GM15510 (cell line): ENCODE data around the gene SDK1.

Experiments
- POLR2A ChIP-seq: IDR thresholded peaks from 3 replicates; pipeline ENCODE4 v1.6.1; 2011; ENCODE audit warnings: borderline replicate concordance; ENCODE audit not compliant: insufficient read length; ENCODE audit errors: extremely low read depth

Gene SDK1

GRCh38 chr7:3607847-3608246, 306.8 kb downstream of the SDK1 start:
- TF ChIP-seq POLR2A, result no peak

DNA sequence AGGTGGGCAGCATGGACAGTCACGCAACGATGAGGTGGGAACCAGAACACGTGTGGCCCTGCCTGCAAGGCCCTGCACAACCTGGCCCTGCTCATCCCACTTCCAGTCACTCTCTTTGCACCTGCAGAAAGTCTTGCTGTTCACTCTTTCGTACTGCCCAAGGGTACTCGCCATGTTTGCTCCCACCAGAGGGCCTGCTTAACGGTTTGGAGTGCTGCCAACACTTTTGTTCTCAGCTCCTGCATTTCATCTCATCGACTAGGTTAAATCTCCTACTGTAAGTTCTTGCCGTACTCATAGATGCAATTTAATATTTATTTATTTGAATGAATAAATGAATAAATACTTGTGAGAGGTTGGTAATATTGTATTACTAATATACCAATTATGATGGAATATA, 315.3 kb downstream of the SDK1 start:
- no peak for TF ChIP-seq POLR2A

DNA sequence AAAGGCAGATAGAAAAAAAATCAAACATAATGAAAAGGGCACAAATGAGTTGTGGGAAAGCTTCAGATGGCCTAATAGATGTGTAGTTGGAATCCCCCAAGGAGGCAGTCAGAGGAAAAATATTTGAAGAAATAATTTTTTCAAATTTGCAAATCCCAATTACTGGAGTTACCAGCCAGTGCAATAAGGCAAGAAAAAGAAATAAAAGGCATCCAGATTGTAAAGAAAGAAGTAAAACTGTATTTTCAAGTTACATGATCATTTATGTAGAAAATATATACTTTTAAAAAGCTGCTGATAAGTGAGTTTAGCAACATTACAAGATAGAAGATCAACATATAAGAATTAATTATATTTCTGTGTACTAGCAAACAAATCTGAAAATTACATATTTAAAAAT, 329.0 kb downstream of the SDK1 start:
- no peak for TF ChIP-seq POLR2A

DNA sequence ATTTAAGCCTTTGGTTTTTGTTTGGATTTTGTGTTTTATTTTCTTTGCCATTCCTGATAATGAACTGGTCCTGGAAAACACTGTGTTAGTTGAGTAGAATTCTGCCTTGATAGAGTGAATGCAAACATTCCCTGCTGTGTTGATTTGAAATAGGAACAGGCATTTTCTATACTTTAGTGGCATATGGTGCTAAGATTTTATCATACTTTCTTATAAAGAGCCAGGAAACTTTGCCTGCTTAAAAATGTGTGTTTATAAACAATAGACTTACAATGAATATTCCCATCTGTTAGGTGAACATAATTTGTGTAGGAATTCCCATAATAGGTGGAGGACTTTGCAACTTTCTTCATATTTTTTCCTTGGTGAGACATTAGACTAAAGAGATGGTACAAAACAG, 333.3 kb downstream of the SDK1 start:
- no peak for TF ChIP-seq POLR2A

DNA sequence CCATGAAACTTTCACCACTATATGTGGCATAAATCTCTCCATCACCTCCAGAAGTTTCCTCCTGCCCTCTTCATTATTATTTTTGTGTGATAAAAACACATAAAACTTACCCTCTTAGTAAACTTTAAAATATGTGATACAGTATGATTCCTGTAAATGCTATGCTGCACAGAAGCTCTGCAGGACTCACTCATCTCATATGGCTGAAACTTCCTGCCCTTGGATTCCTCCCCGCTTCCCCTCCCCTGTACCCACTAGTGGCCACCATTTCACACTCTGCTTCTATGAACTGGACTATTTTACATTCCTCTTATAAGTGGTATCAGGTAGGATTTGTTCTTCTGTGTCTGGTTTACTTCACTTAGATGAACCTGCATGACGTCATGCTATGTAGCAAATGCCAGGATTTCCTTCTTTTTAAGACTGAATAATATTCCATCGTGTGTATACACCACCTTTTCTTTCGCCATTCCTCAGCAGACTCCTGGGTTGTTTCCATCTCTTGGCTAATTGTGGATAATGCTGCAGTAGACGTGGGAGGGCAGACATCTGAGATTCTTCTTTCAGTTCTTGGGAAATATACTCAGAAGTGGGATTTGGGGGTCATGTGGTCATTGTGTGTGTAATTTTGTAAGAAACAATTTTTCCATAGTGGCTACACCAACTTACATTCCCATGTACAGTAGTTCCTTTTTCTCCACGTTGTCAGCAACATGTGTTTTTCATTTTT, 335.2 kb downstream of the SDK1 start:
- TF ChIP-seq POLR2A, result no peak

GRCh38 chr7:3639253-3639652, 338.2 kb downstream of the SDK1 start:
- TF ChIP-seq POLR2A, result no peak

GRCh38 chr7:3641582-3641981, 340.5 kb downstream of the SDK1 start:
- TF ChIP-seq POLR2A, result no peak

- TF ChIP-seq POLR2A, result no peak
These were observed 342.0 kb downstream of the SDK1 start for GRCh38 chr7:3643091-3643490.

- no peak for TF ChIP-seq POLR2A
These were observed 347.2 kb downstream of the SDK1 start for GRCh38 chr7:3648276-3648675.

DNA sequence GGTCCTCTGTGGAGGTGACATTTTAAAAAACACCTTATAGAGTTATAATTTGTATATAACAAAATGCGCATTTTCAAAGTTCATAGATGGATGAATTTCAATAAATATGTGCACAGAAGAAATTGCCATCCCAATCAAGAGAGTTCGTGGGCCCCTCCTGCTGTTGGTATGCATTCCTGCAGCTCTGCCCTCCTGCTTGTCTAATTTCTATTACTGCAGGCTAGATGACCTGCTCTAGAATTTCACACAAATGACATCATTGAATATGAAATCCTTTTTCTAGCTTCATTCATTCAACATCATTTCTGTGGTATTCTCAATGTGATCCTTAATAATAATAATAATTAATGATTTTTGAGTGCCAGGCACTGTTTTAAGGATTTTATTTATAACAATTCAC, 348.2 kb downstream of the SDK1 start:
- no peak for TF ChIP-seq POLR2A

DNA sequence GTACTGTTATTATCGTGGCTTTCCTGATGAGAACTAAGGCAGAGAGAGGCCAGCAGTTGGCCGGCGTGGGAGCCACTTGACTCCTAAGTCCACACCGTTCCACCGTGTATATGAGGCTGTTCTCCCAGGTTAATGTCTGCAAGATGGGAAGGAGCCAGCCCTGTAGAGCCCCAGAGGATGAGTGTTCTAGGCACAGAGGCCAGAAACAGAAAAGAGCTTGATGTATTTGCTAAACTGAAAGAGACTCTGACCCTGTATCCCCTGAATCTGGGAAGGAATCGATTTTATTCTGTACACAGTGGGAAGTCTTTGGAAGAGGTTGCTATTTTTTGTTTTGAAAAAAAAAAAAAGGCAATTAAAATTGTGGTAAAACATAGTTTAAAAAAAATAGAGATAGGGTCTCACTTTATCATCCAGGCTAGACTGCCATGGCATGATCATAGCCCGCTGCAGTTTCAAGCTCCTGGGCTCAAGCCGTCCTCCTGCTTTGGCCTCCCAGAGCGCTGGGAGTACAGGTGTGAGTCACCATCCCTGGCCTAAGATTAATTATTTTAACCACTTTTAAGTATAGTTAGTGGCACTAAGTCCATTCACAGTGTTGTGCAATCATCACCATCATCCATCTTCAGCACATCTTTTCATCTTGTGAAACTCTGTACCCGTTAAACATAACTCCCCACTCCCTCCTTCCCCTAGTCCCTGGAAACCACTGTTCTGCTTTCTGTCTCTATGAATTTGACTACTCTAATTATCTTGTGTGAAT, 348.8 kb downstream of the SDK1 start:
- TF ChIP-seq POLR2A, result no peak

- no peak for TF ChIP-seq POLR2A
These were observed 349.8 kb downstream of the SDK1 start for GRCh38 chr7:3650844-3651243.

DNA sequence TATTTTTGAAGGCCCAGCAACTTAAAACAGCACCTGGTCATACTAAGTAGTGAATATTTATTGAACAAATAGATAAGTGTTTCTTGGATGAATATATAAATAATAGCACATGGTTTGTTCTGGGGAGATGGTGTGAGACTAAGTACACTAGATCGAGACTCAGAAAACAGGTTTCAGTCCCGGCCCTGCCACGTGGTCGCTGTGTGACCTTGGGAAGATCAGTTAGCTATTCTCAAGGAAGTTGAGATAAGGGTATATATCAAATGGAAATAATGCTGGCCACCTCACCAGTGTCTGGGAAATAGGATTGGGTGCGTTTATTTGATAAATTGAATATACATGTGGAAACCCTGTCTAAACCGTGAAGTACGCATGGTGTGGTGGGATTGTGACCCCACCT, 354.6 kb downstream of the SDK1 start:
- no peak for TF ChIP-seq POLR2A

GRCh38 chr7:3657206-3657605, 356.2 kb downstream of the SDK1 start:
- no peak for TF ChIP-seq POLR2A

DNA sequence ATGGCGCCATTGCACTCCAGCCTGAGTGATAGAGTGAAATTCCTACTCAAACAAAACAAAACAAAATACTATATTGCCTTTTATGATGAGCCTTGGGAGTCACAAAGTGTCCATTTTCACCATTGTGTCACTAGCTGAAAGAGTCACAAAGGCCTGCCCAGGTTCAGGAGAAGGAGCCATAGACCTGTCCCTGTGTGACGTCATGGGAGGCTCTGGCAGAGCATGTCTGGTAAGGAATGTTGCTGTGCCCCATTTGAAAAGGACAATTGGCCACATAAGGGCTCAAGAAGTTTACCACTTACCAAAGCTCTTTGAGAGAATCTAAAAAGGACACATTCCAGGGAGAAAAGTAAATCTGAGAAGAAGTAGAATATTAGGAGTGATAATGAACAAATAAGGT, 367.7 kb downstream of the SDK1 start:
- TF ChIP-seq POLR2A, result no peak

- TF ChIP-seq POLR2A, result no peak
These were observed 369.8 kb downstream of the SDK1 start for GRCh38 chr7:3670898-3671297.

GRCh38 chr7:3673524-3673923, 372.5 kb downstream of the SDK1 start:
- TF ChIP-seq POLR2A, result no peak

DNA sequence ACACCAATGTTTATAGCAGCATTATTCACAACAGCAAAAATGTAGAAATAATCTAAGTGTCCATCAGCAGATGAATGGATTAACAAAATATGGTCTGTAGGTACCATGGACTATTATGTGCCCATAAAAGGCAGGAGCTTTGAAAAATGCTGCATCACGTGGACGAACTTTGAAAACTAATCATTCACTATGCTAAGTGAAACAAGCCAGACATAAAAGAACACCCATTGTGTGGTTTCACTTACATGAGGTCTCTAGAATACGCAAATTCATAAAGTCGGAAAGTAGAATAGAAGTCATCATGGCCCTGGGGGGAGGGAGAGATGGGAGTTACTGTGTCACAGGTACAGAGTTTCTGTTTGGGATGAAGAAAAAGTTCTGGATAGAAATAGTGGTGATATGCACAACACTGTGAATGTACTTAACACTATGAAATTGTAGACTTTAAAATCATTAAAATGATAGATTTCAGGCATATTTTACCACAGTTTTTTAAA, 377.3 kb downstream of the SDK1 start:
- TF ChIP-seq POLR2A, result no peak
